HG03460 (cell line): ENCODE results near the gene ECT2.
"Not testable (repeated sequence)": the region's sequence is repeated elsewhere in the genome, so short reads cannot be mapped to it uniquely, and the experiment has no call there.

Source experiments
- ATAC-seq: cut with Tn5 transposase; IDR thresholded peaks from one replicate; pipeline ENCODE4 v1.9.1; 2021; ENCODE audit not compliant: unreplicated experiment

Gene ECT2

DNA sequence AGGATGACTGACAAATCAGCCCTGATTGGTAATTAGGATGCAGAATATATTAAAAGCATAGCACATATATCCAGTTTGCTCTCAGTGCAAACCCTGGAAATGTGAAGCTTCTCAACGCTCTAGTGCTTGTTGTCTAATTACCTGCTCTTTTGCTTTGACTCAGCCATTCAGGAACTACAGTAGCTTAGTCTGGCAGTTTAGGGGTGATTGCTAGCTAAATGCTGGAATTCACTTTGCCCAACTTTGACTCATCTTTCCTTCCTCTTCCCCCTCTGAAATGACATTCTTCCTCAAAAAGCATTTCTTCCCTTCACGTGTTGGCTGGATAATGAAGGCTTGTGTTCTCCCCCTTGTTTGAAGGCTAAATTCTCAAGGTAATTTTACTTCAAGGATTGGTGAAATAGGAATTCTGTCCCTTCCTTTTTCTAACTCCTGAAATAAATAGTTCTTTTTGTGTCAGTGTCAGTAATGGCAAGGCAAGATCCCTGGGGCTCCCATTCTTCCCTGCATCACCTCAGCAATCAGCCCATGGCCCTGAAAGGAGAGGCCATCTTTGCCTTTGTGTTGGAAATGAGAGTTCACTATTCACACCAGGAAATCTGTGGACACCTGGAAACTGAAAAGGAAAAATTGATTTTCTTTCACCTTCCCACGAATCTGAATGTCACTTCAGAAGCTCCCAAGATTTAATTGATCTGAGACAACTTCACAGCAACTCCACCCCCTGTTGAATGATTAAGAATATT lies 103.6 kb downstream of the ECT2 start:
- no peak for ATAC-seq

DNA sequence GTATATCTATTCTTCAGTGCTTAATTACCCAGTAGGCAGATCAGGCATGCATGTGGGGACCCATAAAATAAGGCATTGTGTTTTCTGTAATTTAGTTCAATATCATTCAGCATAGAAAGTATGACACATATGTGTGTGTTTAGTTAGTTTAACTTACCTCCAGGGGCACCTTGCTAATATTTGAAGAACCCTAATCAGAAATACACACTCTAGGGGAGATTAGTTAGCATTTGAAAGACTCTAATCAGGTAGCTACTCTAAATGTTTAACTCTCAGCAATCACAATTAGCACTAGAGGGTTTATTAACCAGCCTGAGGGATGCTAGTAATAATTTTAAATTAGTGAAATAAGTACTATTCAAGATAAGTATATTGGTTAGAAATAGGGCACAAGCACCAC lies 104.5 kb downstream of the ECT2 start:
- ATAC-seq = no peak

DNA sequence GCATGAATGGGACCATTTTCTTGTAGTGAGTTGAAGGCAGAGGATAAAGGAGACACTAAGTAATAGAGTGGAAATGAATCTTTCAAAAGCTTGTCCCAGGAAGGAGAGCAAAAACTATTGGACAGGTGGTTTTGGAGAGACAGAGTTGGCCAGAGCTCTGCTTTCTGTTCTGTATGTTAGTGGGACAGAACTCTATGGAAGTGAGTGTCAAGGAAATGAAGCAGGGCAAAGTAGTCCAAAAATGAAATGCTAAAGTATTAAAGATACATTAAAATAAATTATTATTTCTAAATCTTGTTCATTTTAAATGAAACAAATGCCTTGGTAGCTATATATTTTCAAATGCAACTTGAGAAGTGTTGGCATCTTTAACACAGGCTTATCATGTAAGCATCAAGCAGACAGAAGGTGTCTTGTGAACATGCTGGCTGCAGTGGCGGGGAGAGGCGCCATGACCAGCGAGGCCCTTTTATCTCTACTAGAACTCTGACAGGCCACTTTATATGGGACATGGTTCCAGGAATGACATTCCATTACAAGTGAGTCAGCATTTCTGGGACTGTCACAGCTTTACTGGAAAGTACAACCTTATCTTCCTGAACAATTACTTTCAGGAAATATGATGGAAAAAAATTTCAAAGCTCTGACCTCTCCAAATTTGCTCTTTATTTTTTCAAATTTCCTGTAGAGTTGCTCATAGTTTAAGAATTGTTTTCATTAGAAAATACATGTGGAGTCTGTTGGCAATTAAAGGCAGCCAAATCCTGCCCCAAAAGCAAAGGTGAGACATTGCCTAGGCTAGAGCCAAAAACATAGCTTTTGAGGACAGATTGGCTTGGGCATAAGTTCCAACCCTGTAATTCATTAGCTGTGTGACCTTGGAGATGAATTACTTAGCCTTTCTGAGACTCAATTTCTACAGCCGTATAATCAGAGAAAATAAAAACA lies 106.5 kb downstream of the ECT2 start:
- no peak for ATAC-seq

DNA sequence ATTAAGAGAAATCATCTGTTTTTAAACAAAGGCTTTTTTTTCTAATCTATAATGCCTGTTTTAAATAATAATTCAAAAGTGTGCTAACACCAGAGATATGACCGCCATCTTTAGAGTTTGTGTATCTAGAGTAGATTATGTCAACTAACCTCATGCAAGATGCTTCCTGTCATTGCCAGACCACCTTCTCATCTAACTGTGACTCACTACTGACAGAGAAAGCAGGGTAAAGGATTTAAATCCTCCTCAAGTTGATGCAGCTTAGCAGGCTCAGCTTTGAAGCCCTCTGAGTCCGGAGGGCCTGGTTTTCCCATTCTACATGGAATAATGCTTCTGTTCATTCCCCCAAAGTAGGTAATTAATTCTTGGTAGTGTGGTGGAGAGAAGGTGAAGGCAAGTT lies 108.5 kb downstream of the ECT2 start:
- no peak for ATAC-seq

DNA sequence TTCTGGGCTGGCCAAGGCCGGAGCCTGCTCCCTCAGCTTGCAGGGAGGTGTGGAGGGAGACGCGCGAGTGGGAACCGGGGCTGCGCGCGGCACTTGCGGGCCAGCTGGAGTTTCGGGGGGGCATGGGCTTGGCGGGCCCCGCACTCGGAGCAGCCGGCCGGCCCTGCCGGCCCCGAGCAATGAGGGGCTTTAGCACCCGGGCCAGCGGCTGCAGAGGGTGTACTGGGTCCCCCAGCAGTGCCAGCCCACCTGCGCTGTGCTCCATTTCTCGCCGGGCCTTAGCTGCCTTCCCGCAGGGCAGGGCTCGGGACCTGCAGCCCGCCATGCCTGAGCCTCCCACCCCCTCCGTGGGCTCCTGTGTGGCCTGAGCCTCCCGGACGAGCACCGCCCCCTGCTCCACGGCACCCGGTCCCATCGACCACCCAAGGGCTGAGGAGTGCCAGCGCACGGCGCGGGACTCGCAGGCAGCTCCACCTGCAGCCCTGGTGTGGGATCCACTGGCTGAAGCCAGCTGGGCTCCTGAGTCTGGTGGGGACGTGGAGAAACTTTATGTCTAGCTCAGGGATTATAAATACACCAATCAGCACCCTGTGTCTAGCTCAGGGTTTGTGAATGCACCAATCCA lies 116.3 kb downstream of the ECT2 start:
- ATAC-seq = not testable (repeated sequence)

DNA sequence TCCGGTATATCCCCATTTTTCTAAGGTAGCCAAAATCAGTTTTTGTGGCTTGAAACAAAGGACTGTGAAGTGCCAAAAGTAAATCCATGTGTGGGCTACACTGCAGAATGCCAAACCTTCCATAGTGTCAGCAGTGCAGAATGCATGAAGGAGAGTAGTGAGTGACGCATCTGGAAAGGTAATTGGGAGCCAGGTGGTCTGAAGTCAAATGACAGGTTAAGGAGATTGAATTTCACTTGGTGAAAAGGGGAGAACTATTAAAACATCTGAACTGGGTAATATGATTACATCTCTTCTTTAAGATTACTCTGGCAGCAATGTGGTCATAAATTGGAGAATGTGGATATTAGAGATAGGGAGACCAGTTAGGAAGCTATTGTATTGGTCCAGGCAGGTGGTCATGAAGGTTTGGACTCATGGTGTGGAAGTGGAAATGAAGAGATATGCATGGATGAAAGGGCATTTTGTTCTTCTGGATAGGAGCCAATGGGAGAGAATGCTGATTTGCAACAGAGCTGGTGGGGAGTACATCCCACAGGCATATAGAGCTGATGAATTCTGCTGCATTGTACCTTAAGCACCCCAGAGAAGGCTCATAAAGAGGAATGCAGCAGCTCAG lies 118.2 kb downstream of the ECT2 start:
- ATAC-seq = no peak

DNA sequence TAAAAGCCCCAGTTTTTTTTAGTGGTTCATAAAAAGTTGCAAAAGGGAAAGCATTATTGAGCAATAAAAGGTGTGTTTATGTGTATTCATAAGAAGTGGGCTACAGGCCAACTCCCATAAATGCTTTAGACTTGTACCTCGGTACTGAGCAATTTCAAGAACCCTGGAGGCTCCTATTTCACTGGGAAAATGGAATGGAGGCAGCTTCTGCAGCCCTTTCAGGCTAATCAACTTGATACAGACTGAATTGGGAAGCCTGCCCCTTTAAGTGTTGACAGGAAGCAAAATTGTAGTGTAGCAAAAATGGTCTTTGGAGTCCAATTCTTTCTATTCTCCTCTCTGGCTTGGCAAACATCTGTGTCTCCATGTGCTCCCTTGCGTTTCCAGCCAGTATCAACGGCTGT lies 118.8 kb downstream of the ECT2 start:
- no peak for ATAC-seq

DNA sequence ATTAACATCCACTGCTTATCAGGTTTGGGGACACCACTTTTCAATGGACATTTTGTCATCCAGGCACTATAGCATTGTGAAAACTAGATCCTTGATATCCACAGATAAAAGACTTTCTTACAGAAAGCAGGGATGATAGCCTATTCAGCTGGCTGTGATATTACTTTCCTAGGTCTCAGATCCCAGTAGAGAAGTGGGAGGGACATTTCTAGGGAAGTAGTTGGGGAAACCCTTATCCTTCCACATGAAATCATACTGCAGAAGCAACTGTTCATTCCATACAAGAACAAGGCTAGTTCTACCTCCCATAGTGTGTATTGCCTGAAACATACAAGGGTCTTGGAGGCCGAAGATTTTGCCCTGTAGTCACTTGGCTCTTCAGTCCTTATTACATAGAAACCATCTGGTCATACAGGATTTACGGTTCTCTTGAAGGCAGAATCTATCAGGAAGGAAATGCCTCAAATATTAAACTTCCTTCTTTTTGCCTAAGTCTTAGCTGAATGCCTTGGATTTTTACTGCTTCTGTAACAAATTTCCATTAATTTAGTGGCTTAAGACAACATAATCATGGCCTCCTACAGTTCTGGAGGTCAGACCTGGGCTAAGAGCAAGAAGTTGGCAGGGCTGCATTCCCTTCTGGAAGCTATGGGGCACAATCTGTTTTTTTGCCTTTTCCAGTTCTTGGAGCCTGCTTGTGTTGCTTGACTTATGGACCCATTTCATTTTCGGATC lies 119.4 kb downstream of the ECT2 start:
- no peak for ATAC-seq
